HG03039 (cell line): ENCODE results near the gene ART1.

Experiments
- ATAC-seq: cut with Tn5 transposase; IDR thresholded peaks from one replicate; pipeline ENCODE4 v1.9.1; 2021; ENCODE audit warnings: mild to moderate bottlenecking, moderate library complexity; ENCODE audit not compliant: unreplicated experiment

ART1 gene

DNA sequence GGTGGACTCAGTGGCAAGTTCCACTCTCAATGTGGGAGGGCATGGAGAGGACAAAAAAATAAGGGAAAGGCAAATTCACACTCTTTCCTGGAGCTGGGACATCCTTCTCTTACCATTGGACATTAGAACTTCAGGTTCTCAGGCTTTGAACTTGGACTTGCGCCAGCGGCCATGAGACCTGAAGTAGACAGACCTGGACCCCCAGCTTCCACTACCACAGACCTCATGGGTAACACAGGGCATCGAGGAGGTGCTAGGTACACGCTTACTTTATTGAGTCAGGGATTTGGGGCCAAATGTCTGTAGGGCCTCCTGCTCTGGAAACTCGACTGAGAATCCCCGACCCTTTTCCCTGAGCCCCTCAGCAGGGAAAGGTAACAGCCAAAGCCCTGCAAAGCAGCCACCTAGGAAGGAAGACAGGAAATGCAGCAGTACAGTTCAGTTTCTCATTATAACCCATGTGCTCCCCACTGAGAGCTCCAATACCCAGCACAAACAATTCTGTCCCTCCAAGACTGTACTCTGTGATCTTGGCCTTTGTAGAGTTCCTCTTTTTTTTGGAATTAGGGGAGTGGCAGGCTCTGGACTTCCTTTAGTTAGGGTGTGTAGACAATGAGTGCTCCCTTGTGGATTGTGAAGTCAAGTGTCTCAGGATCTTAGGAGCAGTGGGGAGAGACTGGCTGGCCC is 20.6 kb downstream of the ART1 start:
- ATAC-seq = no peak

- no peak for ATAC-seq
Measured at GRCh38 chr11:3666023-3666530, 21.1 kb downstream of the ART1 start.

DNA sequence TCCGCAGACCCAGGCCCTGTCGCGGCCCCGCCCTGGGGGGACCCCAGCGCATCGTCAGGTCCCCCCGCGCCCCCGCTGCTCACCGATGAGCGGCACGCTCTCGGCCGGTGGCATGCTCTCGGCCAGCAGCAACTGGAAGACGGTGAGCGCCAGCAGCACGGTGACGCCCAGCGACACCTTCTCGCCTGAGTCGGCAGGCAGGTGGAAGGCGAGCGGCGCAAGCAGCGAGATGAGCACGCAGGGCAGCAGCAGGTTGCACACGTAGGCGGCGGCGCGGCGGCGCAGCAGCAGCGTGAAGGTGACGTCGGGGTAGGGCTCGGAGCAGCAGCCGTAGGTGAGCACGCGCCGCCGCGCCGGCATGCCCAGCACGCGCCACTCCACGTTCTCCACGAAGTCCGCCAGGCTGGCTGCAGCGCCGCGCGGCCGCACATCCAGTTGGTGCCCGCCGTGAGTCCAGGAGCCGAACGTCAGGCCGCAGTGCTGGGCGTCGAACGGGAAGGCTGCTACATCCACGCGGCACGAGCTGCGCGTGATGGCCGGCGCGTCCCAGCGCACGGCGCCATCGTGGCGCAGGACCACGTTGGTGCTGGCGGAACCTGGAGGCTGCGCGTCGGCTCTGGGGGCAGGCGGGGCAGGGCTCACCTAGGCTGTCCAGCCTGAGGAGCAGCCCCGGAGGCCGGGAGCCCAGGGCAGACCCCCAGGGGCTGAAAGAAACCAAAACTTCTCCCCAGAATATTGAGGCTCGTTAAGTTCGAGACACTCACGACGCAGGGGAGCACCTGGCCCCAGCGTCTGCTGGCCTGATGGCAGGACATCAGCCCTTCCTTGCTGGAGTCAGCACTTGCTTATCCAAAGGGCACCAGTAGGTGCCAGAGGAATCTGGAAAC is 22.5 kb downstream of the ART1 start:
- ATAC-seq = no peak

GRCh38 chr11:3669128-3669527 is 24.2 kb downstream of the ART1 start:
- ATAC-seq = no peak

GRCh38 chr11:3669742-3670183 is 24.8 kb downstream of the ART1 start:
- ATAC-seq = no peak

- ATAC-seq = no peak
Measured at GRCh38 chr11:3671334-3672254, 26.7 kb downstream of the ART1 start, which contains the start of gene CHRNA10. TSS of gene CHRNA10 (minus strand) at chr11:3671384. CDS start at chr11:3671312, 72 bp downstream.

DNA sequence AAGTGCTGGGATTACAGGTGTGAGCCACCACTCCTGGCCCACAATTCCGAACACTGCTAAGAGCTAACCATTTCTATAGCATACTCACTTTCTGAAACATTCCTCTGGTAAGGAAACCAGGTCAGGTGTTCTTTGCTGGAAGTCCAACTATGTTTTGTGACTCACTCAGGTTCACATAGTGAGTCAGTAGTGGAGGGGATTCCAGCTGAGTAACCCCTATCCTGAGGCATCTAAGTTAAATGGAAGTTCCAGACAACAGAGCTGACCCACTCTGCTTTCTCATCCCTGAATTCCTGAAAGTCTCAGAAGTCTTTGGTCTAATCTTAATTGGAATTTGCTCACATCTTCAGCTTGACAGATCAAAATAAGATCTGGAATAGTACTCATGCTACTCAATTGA is 29.3 kb downstream of the ART1 start:
- ATAC-seq = no peak

DNA sequence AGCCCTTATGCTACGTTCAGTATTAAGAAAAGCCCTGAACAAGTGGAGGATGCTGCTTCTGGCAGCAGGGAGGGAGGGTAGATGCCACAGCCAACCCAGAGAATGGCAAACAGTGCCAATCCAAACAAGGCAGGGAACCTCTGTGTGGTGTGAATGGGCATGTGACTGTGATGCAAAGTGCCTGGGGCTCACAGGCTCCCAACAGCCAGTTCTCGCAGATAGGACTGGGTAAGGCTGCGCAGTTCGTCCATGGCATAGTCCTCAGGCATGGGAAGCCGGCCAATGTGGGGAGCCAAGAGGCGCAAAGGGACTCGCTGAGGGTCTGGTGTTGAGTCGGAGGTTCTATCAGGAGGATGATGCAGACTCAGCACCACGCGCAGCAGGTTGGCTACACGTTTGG is 31.0 kb downstream of the ART1 start:
- ATAC-seq = no peak

DNA sequence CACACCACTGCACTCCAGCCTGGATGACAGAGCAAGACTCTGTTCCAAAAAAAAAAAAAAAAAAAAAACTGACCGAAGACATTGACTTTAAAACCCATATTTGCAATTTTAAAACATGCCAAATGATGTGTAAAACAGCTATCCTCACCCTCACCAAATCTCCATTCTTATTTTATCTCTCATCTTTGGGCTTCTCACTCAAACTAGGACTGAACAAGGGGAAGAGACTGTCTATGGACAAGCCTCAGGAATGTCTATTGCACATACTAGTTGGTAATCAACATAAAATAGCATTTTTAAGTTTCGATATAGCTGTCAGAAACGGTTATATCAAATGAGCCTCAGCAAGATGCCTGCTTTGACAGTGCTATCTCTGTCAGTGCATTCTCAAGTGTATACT is 34.1 kb downstream of the ART1 start:
- no peak for ATAC-seq

- no peak for ATAC-seq
Measured at GRCh38 chr11:3683039-3683438, 38.1 kb downstream of the ART1 start.

DNA sequence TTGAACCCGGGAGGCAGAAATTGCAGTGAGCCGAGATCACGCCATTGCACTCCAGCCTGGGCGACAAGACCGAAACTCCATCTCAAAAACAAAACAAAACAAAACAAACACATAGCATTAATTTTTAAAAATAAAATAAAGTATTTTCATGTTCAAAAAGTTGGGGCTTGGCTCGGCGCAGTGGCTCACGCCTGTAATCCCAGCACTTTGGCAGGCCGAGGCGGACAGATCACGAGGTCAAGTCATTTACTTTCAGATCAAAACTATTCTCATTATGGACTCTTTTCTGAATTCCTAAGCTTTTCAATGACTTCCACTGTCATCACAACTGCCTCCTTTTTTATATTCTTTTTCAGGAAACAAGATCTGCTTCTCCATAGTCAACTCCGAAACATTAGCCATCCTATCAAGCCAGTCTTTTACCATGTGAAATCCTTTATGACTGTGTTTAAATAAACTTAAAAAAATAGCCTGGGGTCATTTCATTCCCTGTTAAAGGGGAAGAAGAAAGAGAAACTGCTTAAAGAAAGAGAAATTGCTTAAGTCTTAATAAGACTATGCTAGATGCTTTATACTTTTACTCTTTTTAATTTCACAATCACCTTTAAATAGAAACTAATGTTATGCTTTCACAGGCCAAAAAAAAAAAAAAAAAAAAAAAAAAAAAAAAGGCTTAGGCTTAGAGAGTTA is 39.3 kb downstream of the ART1 start:
- no peak for ATAC-seq

DNA sequence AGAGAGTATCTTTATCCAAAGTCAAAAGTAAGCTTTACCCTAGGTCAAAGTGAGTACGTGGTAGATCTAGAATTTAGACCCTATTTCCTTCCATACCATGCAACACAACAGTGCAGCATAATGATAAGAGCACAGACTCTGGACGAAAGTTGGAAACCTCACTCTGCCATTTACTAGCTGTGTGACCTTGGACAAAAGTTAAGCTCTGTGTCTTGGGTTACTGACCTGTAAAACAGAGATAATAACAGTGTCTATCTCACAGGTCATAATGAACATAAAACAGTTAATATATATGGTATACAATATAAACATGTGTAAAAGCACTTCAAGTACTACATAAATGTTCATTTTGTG is 39.9 kb downstream of the ART1 start:
- ATAC-seq = no peak

GRCh38 chr11:3685923-3686322 is 41.0 kb downstream of the ART1 start:
- no peak for ATAC-seq

DNA sequence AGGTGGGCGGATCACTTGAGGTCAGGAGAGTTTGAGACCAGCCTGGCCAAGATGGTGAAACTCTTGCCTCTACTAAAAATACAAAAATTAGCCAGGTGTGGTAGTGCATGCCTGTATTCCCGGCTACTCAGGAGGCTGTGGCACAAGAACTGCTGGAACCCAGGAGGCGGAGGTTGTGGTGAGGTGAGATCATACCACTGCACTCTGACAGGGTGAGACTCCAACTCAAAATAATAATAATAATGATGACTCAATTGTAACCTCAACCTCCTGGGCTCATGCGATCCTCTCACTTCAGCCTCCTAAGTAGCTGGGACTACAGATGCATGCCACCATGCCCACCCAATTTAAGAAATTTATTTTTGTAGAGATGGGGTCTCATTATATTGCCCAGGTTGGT is 41.8 kb downstream of the ART1 start:
- no peak for ATAC-seq

DNA sequence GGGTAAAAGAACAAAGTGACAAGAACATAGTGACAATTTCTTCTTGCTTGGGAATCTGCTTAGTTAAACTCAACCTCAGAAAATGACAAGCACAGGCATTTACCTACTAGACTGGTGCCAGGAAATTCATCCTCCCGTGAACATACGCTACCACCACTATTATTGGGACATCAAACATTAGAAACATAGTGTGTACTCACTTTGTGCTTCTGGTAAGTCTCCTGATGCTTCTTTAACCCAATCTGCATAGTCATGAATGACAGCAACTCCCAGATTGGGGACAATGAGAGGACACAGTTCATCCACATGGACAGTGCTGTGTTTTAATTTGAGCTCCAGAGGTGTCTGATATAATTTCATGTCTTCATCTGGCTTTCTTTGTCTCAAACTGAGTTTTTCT is 55.5 kb downstream of the ART1 start:
- ATAC-seq = no peak

- no peak for ATAC-seq
Measured at GRCh38 chr11:3700910-3701309, 56.0 kb downstream of the ART1 start.

- no peak for ATAC-seq
Measured at GRCh38 chr11:3703383-3703782, 58.5 kb downstream of the ART1 start.

DNA sequence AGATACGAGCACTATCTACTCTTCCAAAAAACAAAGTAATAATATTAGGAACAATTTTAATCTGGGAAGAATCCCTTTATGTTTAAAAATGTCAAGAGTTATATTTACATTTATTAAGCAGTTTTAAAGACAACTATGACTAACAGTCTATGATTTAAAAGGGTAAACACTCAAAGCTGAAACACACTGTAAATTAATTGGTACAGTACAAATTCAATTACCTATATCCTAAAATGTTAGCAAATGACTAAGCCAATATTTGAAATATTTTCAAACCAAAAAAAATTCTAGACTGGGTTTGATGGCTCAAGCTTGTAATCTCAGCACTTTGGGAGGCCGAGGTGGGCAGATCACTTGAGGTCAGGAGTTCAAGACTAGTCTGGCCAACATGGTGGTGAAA is 62.2 kb downstream of the ART1 start:
- no peak for ATAC-seq

- ATAC-seq = no peak
Measured at GRCh38 chr11:3709977-3710376, 65.0 kb downstream of the ART1 start.

DNA sequence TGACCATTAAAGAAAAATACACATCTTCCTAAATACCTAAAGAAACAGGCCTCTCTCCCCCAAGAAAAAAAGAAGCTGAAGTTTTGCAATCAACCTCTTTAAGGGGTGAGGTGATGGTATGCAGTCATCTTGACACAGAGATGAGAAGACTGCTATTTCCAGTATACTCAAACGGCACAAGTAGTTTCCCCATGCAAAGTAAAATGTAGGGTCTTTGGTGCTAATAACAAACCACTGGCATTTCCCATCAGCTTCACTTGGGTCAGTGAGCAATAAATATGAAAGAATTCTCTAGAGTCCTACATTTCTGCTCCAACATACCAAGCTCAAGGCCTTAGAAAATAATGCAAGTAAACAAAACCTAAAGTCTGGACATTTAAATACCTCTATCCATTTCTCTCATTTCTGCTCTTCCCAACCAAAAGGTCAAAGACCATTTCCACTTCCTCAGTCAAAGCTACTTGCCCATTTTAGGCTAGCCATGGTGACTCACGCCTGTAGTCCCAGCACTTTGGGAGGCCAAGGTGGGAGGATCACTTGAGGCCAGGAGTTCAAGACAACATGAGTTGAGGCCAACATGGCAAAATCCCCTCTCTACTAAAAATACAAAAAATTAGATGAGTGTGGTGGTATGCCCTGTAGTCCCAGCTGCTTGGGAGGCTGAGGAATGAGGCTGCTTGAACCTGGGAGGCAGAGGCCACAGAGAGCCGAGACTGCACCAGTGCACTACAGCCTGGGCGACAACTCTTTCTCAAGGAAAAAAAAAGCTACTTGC is 65.7 kb downstream of the ART1 start:
- ATAC-seq = no peak
